Suprapubic skin (tissue), 3 donors: ENCODE results near the gene PUS7.

ENCODE experiments used
- POLR2A ChIP-seq, 2 donors: fragments of 450-650 bp; IDR thresholded peaks; one replicate each; pipeline ENCODE4 v1.6.1; 2017; ENCODE audit warnings: antibody characterized with exemption in 2 of 2, mild to moderate bottlenecking in 2 of 2, moderate library complexity in 2 of 2
- TF ChIP-seq, protein P1 (sequence below), 2 donors: fragments of 200-600 bp in 1 of 2; fragments of 450-650 bp in 1 of 2; sonication (generic) in 1 of 2; IDR thresholded peaks; one replicate each; pipeline ENCODE4 v1.5.1; 2016 to 2019; ENCODE audit warnings: antibody characterized with exemption in 2 of 2, mild to moderate bottlenecking in 1 of 2, moderate library complexity in 1 of 2

DNA sequence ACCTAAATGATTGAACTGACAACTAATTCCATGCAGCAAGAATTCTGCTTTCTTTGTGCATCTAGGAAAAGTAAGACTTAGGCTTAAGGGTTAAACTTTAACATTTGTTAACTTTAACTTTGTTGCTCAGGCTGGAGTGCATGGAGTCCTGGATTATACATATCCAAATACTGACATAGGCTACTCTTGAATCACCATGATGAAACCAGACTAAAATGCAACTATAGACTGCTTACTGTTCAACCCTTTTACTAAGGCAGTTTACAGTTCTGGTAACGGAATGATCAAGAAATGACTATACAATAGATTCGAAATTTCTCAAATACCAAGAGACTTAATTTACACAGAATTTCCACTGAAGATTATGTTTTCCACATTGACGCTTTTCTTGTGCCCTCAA is 52.0 kb downstream of the PUS7 start:
- no peak for TF ChIP-seq POLR2A (IDR thresholded peaks at IDR 0.05)
- TF ChIP-seq, protein P1, sequence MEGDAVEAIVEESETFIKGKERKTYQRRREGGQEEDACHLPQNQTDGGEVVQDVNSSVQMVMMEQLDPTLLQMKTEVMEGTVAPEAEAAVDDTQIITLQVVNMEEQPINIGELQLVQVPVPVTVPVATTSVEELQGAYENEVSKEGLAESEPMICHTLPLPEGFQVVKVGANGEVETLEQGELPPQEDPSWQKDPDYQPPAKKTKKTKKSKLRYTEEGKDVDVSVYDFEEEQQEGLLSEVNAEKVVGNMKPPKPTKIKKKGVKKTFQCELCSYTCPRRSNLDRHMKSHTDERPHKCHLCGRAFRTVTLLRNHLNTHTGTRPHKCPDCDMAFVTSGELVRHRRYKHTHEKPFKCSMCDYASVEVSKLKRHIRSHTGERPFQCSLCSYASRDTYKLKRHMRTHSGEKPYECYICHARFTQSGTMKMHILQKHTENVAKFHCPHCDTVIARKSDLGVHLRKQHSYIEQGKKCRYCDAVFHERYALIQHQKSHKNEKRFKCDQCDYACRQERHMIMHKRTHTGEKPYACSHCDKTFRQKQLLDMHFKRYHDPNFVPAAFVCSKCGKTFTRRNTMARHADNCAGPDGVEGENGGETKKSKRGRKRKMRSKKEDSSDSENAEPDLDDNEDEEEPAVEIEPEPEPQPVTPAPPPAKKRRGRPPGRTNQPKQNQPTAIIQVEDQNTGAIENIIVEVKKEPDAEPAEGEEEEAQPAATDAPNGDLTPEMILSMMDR (IDR thresholded peaks at IDR 0.05) = no peak
